Forelimb muscle (tissue), 1 donor: Measurements from ENCODE around the gene PANK3. TPM values are rescaled to one million over a fixed set of nuclear protein-coding genes. Genes with fewer than 3 reads are reported as not detected.
"Not testable (repeated sequence)": the region's sequence is repeated elsewhere in the genome, so short reads cannot be mapped to it uniquely, and the experiment has no call there.

Experiments used
- DNase-seq: peaks from one replicate; pipeline ENCODE4 v3.0.0-alpha.2; 2013; ENCODE audit warnings: low read depth
- polyA plus RNA-seq: library from polyadenylated mRNA; unstranded; fragments of 120-200 nt; gene quantifications from one replicate; pipeline ENCODE4 v1.2.1, GENCODE V29; 2013; ENCODE audit not compliant: insufficient read length

The PANK3 gene
- polyA plus RNA-seq: 41.5 TPM

DNA sequence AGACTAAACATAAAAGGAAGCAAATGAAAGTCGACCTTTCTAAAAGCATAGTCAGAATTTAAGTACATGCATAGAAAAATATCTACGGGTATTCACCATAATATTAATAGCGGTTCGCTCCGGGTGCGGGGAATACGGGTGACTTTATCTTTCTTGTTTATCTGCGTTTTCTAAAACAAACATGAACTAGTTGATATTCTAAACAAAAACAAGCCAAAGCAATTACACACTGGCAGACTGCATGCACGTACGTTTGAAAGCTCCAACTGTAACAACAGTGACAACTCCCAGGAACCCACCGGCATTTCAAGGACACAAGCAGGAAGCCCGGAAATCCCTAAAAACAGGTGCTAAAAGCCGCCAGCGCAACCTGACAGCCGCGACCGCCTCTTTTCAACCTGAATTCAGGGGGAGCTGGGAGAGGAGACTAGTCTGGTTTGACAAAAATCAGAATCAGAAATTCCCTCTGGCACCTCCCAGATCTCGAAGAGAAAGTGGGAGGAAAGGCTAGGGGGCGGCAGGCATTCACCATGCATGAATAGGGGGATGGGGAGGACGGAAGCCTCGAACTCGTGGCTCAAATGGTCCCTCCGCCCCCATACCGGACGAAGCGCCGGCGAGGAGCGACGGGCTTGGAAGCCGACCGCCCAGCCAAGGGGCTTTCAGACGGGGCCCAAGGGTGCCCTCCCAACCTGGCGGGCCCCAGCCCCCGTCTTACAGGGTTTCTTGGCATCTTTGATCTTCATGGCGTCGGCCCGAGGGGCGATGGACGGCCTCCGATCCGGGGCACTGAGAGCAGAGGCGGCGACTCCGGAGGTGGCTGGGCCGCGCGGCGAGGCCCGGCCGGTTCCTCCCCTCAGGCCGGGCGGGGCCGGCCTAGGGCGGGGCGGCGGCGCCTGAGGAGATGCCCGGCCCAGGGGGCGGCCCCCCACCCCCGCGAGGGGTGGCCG, at the start of gene PANK3:
Gene PANK3, minus strand, starts transcription at position 831 of the 950 bp plus-strand sequence. Its CDS starts 85 bp downstream, at position 746.
- peak; percentile 57 for DNase-seq

DNA sequence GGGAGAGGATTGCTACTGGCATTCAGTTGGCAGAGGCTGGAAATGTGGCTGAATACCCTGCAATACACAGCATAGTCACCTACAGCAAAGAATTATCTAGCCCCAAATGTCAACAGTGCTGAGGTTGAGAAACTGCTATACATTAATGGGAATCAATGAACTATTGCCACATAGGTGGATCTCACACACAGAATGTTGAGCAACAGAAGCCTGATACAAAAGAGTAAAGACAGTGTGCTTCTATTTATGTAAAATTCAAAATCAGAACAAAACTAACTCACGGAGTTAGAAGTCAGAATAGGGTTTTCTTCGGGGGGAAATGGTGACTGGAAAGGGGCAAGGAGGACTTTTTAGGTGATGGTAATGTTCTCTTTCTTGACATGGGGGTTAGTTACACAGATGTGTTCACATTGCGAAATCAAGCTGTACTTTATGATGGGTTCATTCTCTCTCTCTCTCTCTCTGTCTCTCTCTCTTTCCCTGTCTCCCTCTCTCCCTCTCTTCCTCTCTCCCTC, 45.7 kb upstream of the PANK3 start:
- DNase-seq: no peak

DNA sequence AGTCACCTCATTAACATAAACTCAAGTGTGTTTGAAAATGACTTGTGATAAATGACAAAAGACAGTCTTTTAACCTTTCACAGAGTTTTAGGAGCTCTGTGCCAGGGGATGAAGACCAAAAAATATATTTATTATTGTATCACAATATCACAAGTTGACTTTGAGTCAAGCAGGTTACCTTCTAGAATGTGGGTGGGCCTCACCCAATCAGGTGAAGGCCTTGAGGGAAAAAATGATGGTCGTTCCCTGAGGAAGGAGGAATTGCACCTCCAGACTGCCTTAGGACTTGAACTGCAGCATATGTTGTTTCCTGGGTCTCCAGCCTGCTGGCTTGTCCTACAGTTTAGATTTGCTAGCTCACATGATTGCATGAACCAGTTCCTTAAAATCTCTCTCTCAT, 41.6 kb upstream of the PANK3 start:
- DNase-seq: no peak

DNA sequence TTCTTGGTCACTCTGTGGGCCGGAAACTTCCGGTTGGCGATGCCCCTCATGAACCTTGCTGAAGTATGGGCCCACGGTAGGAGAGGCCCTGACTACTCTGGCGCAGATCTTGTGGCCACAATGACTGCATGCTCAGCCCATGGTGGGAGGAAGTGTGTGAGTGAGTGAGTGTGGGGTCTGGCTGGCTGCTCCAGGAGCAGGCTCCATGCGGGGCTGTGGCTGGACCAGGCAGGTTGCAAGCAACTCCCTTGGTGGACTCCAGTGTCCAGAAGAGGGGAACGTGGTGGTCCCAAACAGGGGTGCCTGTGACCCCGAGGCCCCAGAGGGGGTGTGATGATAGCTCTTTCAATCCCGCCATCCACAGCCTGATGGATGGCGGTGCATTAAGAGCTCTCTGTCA, 35.5 kb upstream of the PANK3 start:
- no peak for DNase-seq

DNA sequence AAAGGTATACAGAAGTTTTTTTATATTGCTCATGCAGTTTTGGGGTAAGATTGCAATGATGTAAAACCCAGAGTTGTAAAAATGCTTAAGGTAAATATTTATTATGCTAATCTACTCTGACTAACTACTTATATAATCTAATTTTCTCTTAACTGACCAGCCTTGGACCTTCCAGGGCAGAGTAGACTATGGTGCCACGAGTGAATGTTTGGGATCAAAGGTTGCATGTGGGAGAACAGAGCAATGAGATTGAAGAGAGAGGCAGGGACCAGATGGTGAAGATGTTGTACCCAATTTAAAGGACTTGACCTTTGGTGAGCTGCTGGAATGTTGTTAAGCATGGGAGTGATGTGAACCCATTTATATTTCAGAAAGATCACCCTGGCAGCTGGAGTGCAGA, 34.8 kb upstream of the PANK3 start:
- no peak for DNase-seq

DNA sequence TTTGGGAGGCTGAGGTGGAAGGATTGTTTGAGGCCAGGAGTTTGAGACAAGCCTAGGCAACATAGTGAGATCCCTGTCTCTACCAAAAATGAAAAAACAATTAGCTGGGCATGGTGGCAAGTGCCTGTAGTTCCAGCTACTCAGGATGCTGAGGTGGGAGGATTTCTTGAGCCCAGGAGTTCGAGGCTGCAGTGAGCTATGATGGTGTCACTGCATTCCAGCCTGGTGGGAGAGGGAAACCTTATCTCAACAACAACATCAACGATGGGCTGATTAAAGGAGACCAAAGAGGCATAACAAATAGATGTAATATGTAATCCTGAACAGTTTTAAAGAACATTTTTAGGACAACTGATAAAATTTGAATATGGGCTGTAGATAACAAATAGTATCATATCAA, 34.2 kb upstream of the PANK3 start:
- no peak for DNase-seq

DNA sequence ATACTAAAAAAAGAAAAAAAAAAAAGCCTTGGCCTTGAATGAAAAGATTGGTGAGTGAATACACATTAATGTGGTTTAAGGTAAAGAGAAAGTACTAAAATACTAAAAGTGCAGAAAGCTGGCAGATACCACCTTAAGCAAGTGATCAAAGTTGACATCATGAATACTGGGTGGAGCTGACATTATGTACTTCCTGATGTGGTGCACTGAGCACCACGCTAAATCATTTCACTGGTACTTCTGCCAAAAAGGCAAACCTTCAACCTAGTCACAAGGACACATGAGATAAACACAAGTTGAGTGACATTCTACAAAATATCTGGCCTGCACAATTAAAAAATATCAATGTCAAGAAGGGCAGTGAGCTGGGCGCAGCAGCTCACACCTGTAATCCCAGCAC, 33.8 kb upstream of the PANK3 start:
- no peak for DNase-seq

DNA sequence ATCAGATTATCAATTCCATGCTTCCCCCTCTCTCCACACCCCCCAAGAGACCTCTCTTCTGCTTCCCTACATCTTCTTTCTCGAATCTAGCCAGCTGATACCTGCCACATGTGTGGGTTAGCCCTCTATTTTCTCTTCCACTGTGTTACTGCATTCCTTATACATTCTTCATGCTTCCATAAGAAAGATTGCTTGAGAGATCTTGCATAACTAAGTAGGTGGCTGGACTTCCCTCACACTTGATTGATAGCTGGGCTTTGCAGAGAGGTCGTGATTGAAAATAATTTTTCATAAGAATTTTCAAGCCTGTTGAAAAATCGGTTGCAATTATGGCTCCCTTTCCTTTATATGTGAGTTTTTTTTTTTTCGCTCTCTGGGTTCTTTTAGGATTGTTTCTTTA, 33.0 kb upstream of the PANK3 start:
- no peak for DNase-seq

DNA sequence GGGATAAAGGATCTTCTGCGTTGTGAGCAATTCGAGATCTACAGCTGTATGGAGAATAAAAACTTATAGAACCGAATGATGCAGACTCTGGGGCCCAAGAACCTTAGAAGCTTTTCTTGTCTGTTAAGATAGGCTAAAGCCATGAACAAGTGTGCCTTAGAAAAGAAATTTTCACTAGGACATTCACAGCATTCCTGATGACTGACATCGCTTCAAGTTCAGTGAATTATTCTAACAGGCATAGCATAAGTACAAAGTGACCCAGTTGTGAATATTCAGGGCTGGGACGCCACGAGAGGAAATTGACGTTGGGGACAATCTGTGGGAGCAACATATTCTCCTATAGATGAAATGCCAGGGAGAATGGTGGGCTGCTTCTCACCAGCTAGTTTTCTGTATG, 32.0 kb upstream of the PANK3 start:
- DNase-seq: no peak

DNA sequence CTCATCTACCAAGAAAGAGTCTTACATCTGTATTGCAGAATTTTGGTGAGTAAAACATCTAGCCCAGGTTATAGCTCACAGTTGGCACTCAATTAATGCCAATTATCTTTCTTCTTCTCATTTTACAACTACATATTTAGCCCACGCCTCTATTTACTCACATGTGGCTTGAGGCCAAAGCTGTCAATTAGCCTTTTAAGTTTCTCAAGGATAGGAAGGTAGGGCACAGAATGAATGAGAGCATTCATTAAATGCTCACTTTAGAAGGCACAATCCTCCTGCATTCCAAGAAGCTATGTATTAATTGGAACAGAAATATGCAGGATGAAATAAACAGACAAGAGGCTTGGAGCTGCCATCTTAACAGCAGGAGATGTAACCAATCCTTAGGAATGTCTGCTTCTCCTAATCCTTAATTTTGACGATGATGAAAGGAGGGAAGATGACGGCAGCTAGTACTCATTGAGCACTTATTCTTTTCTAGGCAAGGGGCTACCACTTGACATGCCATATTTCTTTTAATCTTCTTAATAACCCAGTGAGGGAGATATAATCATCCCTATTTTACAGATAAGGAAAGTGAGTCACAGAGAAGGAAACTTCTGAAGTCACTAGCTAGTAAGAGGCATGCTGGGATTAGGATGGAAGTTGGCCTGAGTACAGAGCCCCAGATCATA, 30.8 kb upstream of the PANK3 start:
- DNase-seq: no peak

DNA sequence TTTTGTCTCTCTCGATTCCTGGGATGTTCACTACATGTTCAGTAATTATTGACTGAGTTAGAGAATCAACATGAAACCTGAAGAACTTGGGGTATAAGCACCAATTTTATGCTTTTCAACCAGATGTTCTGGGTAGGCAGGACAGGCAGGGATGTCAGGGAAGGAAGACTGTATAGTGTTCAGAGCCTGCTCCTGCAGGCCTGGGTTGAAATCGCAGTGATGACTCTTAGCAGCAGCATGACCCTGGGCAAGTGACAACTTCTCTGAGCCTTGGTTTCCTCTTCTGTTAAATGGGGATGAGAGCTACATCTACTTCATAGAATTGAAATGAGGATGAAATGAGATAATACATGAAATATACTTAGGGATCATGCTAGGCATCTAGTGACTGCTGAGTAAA, 29.7 kb upstream of the PANK3 start:
- no peak for DNase-seq

DNA sequence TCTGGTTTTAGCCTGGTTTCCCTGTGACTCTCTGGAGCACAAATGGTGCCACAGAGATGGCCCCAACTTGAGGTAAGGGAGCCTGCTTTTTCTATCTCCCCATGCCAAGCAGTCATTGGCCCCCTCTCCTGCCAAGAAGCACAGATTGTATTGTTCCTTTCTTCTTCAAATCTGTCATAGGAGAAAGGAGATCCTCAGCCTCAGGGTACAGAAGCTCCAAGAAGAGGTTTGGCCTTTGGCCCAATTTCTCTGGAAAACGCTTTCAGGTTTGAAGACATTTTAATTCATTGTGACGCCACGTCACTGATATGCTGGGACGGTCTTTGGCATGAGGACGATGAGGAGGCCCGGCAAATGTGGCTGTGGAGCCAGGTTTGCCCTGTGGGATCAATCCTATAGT, 29.2 kb upstream of the PANK3 start:
- DNase-seq: no peak

DNA sequence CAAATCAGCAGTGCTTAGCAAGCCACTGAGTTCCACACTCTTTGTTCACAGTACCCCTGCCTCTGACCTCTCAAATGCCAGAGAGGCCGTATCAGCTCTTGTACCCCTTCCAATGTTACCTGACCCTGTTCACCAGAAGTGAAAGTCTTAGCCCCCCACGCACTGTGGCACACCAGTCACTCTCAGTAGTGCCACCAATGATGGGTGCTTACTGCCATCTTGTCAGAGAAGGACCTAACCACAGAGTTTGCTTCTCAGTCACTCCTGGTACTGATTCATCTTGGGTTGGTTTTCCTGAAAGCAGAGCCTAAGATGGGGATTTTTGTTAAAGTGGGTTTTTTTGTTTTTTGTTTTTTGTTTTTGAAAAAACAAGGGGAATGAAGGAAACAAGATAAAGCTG, 28.8 kb upstream of the PANK3 start:
- DNase-seq: no peak

DNA sequence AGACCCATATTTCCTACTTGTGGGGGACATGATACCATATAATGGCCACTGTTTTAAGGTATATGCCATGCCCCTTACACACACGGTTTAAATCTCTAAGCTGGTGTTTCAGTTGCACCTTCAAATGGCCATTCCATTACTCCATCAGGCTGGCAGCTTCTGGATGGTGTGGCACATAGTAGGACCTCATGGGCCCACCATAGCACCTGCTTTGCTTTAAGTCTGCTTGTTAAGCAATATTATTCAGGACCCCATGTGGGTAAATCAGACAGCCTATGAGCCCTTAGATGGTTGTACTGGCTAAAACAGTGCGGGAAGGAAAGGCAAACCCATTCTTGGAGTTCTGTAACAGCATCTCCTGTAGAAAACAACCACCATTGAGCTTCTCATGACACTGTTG, 27.4 kb upstream of the PANK3 start:
- no peak for DNase-seq

DNA sequence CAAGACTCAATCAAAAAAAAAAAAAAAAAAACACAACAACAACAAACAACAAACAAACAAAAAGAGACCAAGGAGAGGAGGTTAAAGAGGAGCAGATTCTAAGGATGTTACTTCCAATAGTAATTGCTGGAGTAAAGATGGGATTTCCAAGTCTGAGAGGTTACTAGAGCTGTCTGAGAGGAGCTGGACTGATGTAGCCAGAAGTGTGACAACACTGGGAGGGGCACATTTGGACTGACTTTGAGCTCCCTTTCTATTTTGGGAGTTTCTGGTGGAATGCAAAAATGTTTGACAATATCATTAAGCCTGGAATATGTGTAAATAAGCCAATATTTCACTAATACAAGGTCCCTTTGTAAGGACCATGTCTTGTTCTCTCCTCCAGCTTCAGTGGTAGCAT, 25.3 kb upstream of the PANK3 start:
- no peak for DNase-seq

DNA sequence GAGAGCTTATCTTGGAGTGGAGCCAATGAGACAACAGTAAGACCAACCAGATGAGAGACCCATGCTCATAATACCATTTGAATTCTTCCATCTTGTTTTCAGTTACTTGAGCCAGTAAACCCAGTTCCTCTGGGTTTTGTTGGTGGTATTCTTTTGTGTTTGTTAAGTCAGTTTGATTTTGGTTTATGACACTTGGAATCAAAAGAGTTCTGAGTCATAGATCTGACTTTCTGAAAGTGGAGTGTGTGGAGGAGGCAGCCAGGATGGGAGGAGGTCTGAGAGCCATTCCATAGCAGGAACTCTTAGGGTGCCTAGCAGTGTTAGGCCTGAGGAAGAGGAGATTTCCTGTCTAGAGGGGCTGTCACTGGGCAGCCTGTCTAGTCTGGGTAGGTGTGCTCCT, 24.6 kb upstream of the PANK3 start:
- DNase-seq: no peak

DNA sequence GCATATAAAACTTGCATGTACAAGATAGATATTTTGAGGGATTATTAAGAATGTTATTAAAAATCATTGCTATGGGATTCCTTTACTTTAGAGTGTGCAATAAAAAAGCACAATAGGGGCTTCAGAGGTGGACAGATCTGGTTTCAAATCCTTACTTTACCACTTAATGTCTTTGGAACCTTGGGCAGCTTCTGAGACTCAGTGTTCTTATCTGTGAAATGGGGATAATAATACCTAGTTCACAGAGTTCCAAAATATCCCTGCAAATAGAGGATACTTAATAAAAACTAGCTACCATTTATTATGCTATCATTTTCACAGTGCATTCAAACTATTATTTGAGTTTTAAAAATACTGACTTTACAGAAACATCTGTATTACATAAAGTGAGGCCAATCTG, 23.3 kb upstream of the PANK3 start:
- no peak for DNase-seq

DNA sequence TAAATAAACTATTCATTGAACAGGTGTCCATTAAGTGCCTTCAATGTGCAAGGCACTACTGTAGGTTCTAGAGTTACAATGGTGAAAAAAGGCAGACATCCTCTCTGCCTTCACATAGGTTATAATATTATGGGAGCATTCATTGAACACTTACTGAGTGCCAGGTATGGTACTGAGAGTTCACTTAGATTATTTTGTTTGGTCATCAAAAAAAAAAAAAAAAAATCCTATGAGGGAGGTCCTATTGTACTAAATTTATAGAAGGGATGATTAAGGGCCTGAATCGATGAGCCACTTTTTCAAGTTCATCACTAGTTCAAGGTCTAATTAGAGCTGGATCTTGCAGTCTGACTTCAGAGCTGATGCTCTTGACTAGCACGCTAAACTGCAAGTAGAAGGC, 22.8 kb upstream of the PANK3 start:
- DNase-seq: no peak

DNA sequence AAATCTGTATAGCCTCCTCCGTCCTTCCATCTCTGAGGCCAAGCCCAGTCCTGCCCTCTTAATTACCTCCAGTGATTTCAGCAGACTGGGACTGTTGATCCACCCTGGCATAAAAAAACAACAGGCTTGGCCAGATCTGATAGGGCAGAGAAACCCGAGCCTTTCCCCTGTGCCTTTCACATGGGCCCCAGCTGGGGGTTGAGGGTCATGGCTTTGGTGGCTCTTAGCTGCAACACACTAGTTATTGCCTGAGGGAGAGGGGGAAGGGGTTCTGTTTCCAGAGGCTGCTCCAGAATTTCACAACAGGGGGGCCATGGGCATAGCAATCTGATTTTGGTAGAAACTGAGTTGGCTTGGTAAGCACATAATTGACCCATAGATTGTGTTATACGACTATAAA, 21.2 kb upstream of the PANK3 start:
- DNase-seq: no peak

DNA sequence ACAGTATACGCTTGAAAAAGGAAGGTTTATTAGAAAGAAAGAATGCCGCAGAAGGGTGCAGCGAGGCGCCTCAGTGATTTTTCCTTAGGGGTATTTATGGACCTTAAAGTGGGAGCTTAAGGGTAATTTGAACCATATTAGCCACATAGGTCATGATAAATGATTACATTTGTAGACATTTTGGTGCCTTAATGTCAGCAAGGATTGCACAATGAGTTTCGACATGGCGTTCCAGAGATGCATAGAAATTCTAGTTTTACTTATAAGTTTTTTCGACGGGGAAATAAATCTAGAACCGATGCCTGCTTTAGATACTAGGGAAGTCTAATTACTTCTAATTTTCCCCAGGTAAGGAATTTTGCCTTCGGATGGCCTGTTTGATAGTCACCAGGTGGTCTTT, 20.7 kb upstream of the PANK3 start:
- DNase-seq: no peak

DNA sequence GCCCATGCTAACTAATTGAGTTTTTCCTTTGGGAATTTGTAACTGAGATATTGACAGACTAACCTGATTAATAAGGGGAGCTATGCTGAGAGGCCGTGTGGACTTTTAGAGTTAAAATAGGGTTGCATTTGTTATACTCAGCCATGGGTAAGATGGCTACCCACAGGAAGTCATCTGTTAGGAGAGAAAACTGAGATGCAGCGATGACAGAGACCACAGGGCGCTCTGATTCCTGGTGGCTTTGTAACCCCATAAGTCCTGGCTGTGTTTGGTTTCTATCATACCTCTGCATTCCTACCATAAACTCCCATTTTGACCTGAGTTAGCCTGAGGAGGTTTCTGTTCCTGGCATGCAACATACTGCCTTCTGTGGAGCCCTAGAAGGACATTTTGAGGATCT, 19.5 kb upstream of the PANK3 start:
- no peak for DNase-seq

DNA sequence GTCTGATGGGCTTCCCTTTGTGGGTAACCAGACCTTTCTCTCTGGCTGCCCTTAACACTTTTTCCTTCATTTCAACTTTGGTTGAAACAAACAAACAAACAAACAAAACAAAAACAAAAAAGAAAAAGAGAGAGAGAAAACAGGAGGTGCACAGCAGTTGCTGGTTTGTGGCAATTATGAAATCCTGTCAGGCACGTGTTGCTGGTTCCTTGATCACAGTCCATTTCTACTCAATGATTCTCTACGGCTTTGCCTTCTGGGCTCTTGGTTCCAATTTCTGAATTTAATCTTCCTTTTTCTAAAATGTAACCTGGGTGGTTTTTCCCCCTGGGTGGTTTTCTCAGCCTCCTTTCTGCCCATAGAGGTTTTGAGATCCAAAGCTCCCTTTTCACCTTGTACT, 17.8 kb upstream of the PANK3 start:
- DNase-seq: no peak

DNA sequence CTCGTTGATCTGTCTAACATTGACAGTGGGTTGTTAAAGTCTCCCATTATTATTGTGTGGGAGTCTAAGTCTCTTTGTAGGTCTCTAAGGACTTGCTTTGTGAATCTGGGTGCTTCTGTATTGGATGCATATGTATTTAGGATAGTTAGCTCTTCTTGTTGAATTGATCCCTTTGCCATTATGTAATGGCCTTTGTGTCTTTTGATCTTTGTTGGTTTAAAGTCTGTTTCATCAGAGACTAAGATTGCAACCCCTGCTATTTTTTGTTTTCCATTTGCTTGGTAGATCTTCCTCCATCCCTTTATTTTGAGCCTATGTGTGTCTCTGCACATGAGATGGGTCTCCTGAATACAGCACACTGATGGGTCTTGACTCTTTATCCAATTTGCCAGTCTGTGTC, 17.0 kb upstream of the PANK3 start:
- not testable (repeated sequence) for DNase-seq
